Activated naive CD8-positive, alpha-beta T cell treated with anti-CD3 and anti-CD28 coated beads, Interleukin-2, amount 10 ng/mL, durations not matched to agents 7 days and 5 days (primary cell): ENCODE data around the gene TCOF1. TPM values are rescaled to one million over a fixed set of nuclear protein-coding genes. Genes with fewer than 3 reads are reported as not detected.
A peak's percentile ranks its signal among the peaks of the same experiment; 100 is the strongest.

Source experiments
- ATAC-seq: fragments of 150-1000 bp; cut with Tn5 transposase; one replicate; pipeline ENCODE4 v1.10.0; 2021; ENCODE audit warnings: low read depth, moderate library complexity
- POLR2A ChIA-PET: fragments of 350-600 bp; sonication (Branson Sonifier 250); formaldehyde crosslinking; loops from one replicate; lab custom pipeline; 2021; ENCODE audit warnings: antibody characterized with exemption; lab: Charles Lee
- DNase-seq: peaks from one replicate; pipeline ENCODE4 v3.0.0; 2021
- H3K27ac Mint-ChIP-seq: one replicate; pipeline ENCODE4 v1.8.0; 2022; ENCODE audit warnings: mild to moderate bottlenecking, mixed read lengths
- H3K27me3 Mint-ChIP-seq: one replicate; pipeline ENCODE4 v1.8.0; 2022; ENCODE audit warnings: mild to moderate bottlenecking, moderate library complexity, mixed read lengths
- H3K36me3 Mint-ChIP-seq: one replicate; pipeline ENCODE4 v1.8.0; 2021; ENCODE audit warnings: mild to moderate bottlenecking, mixed read lengths
- H3K4me1 Mint-ChIP-seq: one replicate; pipeline ENCODE4 v1.8.0; 2021; ENCODE audit warnings: mixed read lengths
- H3K4me3 Mint-ChIP-seq: one replicate; pipeline ENCODE4 v1.8.0; 2022; ENCODE audit warnings: mild to moderate bottlenecking, moderate library complexity, mixed read lengths
- H3K9me3 Mint-ChIP-seq: one replicate; pipeline ENCODE4 v1.8.0; 2021; ENCODE audit warnings: mixed read lengths
- total RNA-seq, 2 experiments: library from RNA; stranded (reverse); gene quantifications; one replicate each; pipeline ENCODE4 v1.2.3, GENCODE V29; 2021

Gene TCOF1
- total RNA-seq, 2 experiments from 2014 or later, result 68.8 to 72.5 TPM

DNA sequence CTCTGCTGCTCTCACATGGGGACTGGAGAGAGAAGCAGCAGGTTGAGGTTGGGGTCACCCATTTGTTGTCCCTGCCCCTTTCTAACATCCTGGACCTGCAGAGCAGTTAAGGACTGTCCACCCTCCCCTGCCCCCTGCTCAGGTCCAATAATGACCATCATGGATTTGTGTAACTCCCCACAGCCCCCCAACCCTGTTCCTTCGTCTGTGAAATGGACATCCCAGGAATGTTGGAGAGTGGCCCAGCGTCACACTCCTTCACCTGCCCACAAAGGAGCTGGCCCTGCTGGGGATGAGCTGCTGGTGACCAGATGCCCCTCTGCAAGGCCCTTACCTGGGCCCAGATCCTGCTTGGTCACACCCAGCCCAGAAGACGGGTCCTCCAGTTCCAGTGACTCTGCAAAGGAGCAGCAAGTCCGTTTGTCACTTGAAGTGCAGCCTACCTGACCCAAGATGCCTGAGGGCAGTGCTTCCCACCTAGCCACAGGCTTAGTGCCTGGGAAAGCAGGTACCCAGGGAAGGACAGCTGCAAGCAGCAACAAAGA is 44.8 kb downstream of the TCOF1 start:
- no peaks in the 10 kb centered on the region for H3K27me3 Mint-ChIP-seq
- peaks cover 25% of the 10 kb centered on the region for H3K4me1 Mint-ChIP-seq
- POLR2A ChIA-PET, result interaction anchor here (4.7 kb wide), 1 partner anchor 8 kb away, joined by 32 read pairs; no protein-coding TSS in a partner anchor
- ATAC-seq, result no peak
- H3K9me3 Mint-ChIP-seq, result no peaks in the 10 kb centered on the region
- H3K4me3 Mint-ChIP-seq, result no peak overlapping the region
- no peak for DNase-seq
- H3K27ac Mint-ChIP-seq, result peak overlapping the region; percentile 75
- peaks cover 23% of the 10 kb centered on the region for H3K36me3 Mint-ChIP-seq

DNA sequence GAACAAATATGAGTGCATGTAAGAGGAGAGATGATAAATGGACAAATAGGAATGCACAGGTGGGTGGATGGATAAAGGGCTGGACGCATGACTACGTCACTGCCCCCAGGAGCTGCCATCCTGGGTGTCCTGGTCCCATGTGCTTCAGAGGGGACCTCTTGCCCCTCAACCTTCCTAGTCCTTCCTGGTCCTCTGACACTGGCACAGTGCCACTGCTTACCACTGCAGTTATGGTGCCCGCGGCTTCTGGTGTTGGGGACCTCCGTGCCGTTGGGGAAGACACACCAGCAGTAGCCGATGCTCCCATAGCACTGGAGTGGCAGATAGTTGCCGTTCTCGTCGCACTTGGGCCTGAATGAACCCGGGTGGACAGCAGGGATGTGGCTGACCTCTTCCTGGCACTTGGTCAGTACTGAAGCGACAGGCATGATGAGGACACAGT is 45.4 kb downstream of the TCOF1 start:
- H3K4me1 Mint-ChIP-seq, result peaks cover 25% of the 10 kb centered on the region
- POLR2A ChIA-PET, result interaction anchor here (4.7 kb wide), 1 partner anchor 8 kb away, joined by 32 read pairs; no protein-coding TSS in a partner anchor
- H3K36me3 Mint-ChIP-seq, result peaks cover 21% of the 10 kb centered on the region

DNA sequence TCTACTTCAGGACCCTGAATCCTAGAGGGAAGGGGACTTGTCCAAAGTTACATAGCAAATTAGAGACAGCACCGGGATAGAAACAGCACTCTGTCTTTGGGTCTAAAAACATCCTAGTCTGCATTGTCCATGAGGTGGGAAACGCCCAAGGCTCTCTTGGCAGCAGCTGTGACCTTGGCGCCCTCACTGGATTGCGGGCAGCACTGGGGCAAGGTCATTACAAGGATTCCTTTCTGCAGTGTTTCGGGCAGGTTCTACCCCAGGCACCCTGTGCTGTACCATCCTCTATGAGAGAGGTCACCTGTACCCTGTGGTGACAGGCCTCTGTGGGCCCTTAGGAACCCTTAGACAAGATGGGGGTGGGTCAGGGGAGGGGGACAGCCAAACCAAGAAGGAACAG is 46.6 kb downstream of the TCOF1 start:
- no peak overlapping the region for H3K4me3 Mint-ChIP-seq
- DNase-seq, result no peak
- peaks cover 18% of the 10 kb centered on the region for H3K36me3 Mint-ChIP-seq
- H3K27ac Mint-ChIP-seq, result no peak overlapping the region
- ATAC-seq, result no peak
- no peaks in the 10 kb centered on the region for H3K9me3 Mint-ChIP-seq
- peaks cover 20% of the 10 kb centered on the region for H3K4me1 Mint-ChIP-seq
- POLR2A ChIA-PET, result interaction anchor here (0.8 to 1.2 kb wide), 2 partner anchors 9 to 32 kb away, joined by 3 to 4 read pairs; partner anchors contain the start of gene CD74
- H3K27me3 Mint-ChIP-seq, result no peaks in the 10 kb centered on the region

More for the DNA sequence above, 45.4 kb downstream of the TCOF1 start:
- H3K9me3 Mint-ChIP-seq, result no peaks in the 10 kb centered on the region
- no peak for DNase-seq
- H3K27me3 Mint-ChIP-seq, result no peaks in the 10 kb centered on the region
- H3K27ac Mint-ChIP-seq, result peak overlapping the region; percentile 75
- ATAC-seq, result no peak
- H3K4me3 Mint-ChIP-seq, result no peak overlapping the region

DNA sequence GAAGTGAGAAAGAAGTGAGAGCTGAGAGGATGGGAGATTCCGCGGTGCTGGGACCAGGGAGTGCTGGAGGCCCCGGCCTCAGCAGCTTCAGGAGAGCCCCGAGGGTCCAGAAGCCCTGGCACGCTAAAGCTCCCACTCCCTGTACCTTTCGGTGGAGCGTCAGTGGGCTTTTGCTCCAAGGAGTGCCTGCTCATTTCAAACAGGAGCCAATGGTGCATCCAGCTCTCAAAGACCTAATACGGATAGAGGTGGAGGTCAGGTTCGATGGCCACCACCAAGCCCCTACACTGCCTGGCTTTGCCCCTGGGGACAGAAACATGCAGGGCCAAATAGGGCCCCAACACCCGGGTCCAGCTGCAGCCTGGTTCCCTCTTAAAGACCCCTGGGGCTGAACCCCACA is 47.0 kb downstream of the TCOF1 start:
- Mint-ChIP-seq H3K4me3 (no peak overlapping the region), H3K4me1 (peaks cover 17% of the 10 kb centered on the region), H3K36me3 (peaks cover 18% of the 10 kb centered on the region), H3K9me3 (no peaks in the 10 kb centered on the region), H3K27me3 (no peaks in the 10 kb centered on the region), H3K27ac (no peak overlapping the region)
- ATAC-seq, result no peak
- POLR2A ChIA-PET, result interaction anchor here (0.8 to 1.2 kb wide), 2 partner anchors 8 to 32 kb away, joined by 3 to 4 read pairs; partner anchors contain the start of gene CD74
- no peak for DNase-seq

DNA sequence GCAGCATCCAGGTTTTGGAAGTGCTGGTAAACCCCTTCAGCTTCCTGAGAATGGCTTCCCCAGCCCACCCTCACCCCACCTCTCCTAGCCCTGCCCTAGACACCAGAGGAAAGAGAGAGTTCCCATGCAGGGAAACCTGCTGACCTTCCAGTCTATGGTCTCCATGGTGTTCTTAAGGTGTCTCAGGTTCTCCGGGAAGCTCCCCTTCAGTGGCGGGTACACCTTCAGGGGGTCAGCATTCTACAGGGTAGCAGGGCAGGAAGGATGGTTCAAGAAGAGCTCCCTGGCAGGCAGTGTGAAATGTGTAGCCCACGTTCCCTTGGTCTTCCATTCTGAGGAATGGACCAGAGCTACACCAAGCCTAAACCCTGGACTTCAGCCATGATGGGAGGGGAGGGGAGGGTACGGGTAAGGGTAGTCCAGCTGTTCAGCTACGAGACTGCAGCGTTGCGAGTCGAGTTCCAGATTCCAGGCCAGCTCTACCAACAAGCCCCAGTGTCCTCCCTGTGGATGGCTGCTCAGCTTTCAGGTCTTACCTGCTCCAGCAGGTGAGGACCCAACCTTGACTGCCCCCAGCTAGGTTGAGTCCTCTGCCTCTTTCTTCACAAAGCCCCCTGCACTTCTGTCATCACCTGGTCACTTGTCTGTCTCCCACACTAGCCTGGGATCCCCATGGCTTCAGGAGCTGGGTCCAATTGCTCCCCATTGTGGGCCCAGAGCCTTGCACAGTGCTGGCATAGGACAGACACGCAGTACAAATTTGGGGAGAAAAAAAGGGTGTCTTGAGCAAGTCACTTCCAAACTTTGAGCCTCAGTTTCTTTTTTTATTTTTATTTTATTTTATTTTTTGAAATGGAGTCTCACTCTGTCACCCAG is 47.7 kb downstream of the TCOF1 start:
- peaks cover 17% of the 10 kb centered on the region for H3K4me1 Mint-ChIP-seq
- peaks cover 18% of the 10 kb centered on the region for H3K36me3 Mint-ChIP-seq
- H3K9me3 Mint-ChIP-seq, result no peaks in the 10 kb centered on the region
- POLR2A ChIA-PET, result interaction anchor here (0.8 kb wide), 1 partner anchor 31 kb away, joined by 3 read pairs; no protein-coding TSS in a partner anchor
- ATAC-seq (no peak), DNase-seq (no peak)
- no peak overlapping the region for H3K27ac Mint-ChIP-seq
- no peak overlapping the region for H3K4me3 Mint-ChIP-seq
- H3K27me3 Mint-ChIP-seq, result no peaks in the 10 kb centered on the region

DNA sequence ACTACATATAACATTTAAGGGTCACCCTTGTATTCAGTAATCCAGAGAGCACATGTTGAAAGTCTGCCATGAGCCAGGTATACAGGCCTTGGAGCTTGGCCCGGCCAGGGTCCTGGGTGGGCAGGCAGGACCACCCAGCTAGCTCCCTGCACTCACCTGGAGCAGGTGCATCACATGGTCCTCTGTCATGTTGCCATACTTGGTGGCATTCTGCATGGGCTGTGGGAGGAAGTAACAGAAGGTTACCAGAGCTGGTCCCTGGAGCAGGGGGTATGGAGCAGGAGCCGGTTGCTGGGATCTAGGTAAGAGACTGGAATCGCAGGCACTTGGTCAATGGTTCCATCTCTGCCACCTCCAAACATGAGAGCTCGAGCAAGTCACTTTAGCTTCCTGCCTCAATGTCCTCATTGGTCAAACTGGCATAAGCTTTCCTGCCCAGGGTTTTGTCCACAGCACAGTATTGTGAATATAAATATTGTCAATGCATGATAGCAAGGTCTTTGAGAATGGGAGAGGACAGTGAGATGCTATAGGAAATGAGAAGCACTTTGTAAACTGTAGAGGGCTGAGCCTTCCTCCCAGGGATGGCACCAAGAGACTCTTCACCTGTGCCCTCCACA is 48.7 kb downstream of the TCOF1 start:
- peaks cover 12% of the 10 kb centered on the region for H3K36me3 Mint-ChIP-seq
- H3K9me3 Mint-ChIP-seq, result no peaks in the 10 kb centered on the region
- H3K27ac Mint-ChIP-seq, result no peak overlapping the region
- DNase-seq (no peak), ATAC-seq (no peak)
- H3K4me1 Mint-ChIP-seq, result peaks cover 20% of the 10 kb centered on the region
- no peaks in the 10 kb centered on the region for H3K27me3 Mint-ChIP-seq
- H3K4me3 Mint-ChIP-seq, result no peak overlapping the region
- POLR2A ChIA-PET, result interaction anchor here (0.7 kb wide), 1 partner anchor 11 kb away, joined by 3 read pairs; no protein-coding TSS in a partner anchor

DNA sequence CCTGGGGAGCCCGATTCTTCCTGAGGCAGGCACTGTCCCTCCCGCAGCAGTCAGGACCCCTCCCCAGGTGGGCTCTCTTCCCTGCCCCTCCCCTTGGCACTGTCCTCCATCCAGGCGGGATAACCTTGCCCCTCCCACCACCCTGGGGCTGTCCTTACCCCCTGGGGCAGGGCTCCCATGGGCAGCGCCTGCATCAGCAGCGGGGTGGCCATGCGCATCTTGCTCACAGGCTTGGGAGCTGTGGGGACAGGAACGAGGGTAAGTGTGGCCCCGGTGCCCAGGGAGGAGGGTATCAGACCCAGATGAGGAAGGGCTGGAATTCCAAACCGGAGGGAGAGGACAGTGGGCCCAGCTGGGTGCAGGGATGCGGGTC is 49.2 kb downstream of the TCOF1 start:
- H3K4me3 Mint-ChIP-seq, result no peak overlapping the region
- H3K27me3 Mint-ChIP-seq, result no peaks in the 10 kb centered on the region
- H3K4me1 Mint-ChIP-seq, result peaks cover 23% of the 10 kb centered on the region
- ATAC-seq (no peak), DNase-seq (no peak)
- H3K36me3 Mint-ChIP-seq, result peaks cover 7% of the 10 kb centered on the region
- no peak overlapping the region for H3K27ac Mint-ChIP-seq
- no peaks in the 10 kb centered on the region for H3K9me3 Mint-ChIP-seq
- POLR2A ChIA-PET, result interaction anchor here (0.7 kb wide), 1 partner anchor 10 kb away, joined by 3 read pairs; no protein-coding TSS in a partner anchor

DNA sequence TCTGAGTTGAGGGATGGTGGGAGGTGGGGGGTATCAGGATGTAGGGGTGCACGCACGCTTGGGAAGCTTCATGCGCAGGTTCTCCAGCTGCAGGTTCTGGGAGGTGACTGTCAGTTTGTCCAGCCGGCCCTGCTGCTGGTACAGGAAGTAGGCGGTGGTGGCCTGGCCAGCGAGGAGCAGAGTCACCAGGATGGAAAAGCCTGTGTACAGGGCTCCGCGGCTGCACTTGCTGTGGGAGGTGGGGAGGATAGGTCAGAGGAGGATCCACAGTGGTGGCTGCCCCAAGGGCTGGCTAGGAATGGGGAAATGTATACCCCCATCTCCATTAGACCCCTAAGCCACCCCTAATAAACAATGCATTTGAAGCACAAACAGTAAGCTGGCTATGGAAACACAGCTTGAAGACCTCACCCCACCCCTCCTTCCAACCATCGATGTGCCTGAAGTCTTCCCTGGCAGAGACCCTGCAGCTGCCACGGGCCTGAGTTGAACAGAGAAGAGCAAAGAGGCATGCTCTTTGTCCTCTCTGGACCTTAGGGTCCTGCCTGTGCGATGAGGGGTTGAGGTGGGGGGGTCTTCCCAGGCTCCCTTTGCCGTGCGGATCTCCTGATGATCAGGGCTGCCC is 49.7 kb downstream of the TCOF1 start:
- ATAC-seq (no peak), DNase-seq (no peak)
- H3K9me3 Mint-ChIP-seq, result no peaks in the 10 kb centered on the region
- H3K27ac Mint-ChIP-seq, result no peak overlapping the region
- no peak overlapping the region for H3K4me3 Mint-ChIP-seq
- H3K27me3 Mint-ChIP-seq, result no peaks in the 10 kb centered on the region
- peaks cover 23% of the 10 kb centered on the region for H3K4me1 Mint-ChIP-seq
- H3K36me3 Mint-ChIP-seq, result peaks cover 7% of the 10 kb centered on the region
- POLR2A ChIA-PET, result no interaction called here

DNA sequence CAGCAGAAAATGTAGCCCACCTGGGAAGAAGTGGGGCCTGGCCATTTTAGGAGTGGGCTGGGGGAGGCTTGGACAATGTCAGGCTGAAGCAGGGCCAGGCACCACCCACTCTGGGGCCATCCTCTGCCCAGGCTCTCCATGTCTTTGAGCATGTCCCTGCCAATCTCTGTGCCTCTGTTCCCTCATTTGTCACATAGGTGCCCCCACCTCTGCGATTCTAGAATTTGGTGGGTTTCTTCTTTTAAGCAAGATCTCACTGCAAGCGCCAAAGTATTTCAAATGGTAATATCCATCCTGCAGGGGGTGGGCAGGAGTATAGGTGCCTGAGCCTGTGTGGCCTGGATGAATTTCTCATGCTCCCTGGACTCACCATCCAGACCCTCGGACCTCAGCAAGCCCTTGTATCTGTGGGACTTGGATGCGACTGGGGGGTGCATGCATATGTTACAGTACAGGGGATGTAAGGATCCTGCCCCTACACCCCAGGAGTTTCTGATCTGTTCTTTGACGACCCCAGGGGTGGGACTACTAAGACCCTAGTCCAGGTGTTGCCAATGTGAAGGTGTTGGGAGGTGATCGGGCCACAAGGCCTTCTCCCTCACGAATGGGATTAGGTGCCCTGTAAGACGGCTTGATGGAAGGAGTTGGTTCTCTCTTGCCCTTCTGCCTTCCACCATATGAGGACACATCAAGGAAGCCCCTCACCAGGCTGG is 50.9 kb downstream of the TCOF1 start:
- no peak for ATAC-seq
- Mint-ChIP-seq H3K4me3 (no peak overlapping the region), H3K27me3 (no peaks in the 10 kb centered on the region), H3K4me1 (peaks cover 27% of the 10 kb centered on the region), H3K36me3 (peaks cover 7% of the 10 kb centered on the region), H3K9me3 (no peaks in the 10 kb centered on the region), H3K27ac (no peak overlapping the region)
- DNase-seq, result no peak
- POLR2A ChIA-PET, result interaction anchor here (3.1 kb wide), 1 partner anchor 41 kb away, joined by 16 read pairs; the partner anchor contains the start of gene RPS14

DNA sequence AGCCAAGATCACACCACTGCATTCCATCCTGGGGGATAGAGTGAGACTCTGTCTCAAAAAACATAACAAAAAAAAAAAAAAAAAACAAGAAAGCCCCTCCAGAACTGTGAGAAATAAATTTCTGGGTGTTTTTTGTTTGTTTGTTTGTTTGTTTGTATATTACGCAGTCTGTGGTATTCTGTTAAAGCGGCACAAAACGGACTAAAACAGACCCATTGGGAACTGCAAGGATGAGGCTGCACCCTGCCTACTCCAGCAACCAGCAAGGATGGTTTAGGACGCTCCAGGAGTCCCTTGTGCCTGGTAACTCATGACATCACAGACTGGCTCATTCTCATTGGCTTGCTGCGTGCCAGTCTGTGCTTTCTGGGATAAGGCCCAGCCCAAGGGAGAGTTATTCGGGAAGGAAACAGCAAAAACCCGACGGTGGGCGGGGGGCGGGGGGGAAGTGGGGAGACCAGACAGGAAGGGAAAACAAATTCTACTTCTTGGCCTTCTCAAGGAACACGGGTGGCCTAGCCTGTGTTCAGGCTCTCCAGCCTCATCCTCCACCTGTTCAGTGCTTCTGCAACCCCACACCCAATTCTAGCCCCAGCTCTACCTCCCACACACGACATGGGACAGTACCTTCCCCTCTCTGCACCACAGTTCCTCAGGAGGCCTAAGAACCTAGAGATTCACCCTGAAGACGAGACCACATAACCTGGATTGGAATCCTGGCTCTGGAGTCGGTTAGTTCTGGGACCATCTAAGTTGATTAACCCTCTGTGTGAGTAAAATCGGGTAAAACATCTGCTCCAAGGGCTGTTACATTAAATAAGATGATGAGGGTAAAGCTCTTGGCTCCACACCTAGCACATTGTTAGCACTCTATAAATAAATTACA is 52.4 kb downstream of the TCOF1 start:
- peak; percentile 48 for DNase-seq
- Mint-ChIP-seq H3K9me3 (no peaks in the 10 kb centered on the region), H3K36me3 (peaks cover 7% of the 10 kb centered on the region), H3K27me3 (no peaks in the 10 kb centered on the region), H3K27ac (peak overlapping the region; percentile 100), H3K4me3 (peak overlapping the region; percentile 98), H3K4me1 (peaks cover 29% of the 10 kb centered on the region)
- ATAC-seq, result peak; percentile 21
- POLR2A ChIA-PET, result interaction anchor here (0.7 to 3.3 kb wide), 4 partner anchors 9 to 348 kb away, joined by 3 to 32 read pairs (median 10); partner anchors contain the start of gene RPS14

DNA sequence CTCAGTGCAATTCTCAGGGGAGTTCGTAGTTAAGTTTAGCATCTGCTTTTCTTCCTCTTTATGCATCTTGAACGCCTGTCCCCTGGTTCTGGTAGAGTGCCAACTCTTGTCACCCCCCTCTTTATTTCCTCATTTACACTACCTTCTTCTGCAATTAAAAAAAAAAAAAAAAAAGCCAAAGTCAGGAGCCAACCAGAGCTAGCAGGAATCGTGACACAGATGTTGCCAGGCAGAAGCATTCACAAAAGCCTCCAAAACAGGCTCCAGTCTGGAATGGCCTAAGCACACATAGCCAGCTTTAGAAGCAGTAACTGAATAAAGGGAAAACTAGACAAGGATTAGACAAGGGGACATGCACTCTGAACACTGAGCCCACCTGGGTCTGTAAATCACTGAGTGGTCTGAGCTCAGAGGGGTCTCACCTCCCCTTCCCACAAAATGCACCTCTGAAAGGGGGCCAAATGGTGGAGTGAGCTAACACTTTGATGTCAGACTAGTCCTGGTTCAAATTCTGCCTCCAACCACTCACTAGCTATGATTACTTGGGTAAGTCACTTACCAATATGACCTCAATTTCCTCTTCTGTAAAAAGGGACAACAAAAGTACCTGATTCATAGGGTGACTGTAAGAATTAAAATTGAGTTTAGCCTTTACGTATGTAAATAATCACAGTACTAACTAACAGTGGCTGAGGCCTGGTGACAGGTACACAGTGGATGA is 53.2 kb downstream of the TCOF1 start:
- Mint-ChIP-seq H3K27ac (peak overlapping the region; percentile 100), H3K4me1 (peaks cover 29% of the 10 kb centered on the region), H3K4me3 (peak overlapping the region; percentile 98), H3K27me3 (no peaks in the 10 kb centered on the region), H3K9me3 (no peaks in the 10 kb centered on the region), H3K36me3 (peaks cover 7% of the 10 kb centered on the region)
- POLR2A ChIA-PET, result interaction anchor here (0.7 to 3.3 kb wide), 6 partner anchors 10 to 1176 kb away, joined by 3 to 32 read pairs (median 4); partner anchors contain the start of gene RPS14
- DNase-seq, result no peak
- ATAC-seq, result peak; percentile 13
